22Rv1 (cell line): ENCODE results near the gene PRADC1.

Experiments
- CTCF ChIP-seq: fragments of 450-650 bp; IDR thresholded peaks from 2 replicates; pipeline ENCODE4 v1.5.1; 2017; ENCODE audit warnings: mild to moderate bottlenecking
- ZFX ChIP-seq: fragments of 450-650 bp; IDR thresholded peaks from 2 replicates; pipeline ENCODE4 v1.6.1; 2017; ENCODE audit warnings: antibody characterized with exemption, borderline replicate concordance

DNA sequence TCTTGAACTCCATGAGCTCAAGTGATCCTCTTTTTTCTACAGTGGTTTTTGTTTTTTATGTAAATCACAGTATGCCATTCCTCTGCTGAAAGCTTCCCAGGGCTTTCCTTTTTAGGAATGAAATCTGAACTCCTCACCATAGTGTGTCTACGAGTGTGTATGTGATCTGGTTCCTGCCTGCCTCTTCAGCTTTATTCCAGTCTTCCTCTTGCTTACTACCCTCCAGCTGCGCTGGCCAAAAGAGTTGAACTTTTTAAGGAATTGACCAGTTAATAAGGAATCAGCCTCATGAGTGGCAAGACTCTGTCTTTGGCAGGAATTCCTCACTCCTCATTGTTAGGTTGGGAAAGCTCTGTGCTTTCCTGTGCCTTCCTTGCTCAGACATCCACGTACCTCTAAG lies 5.1 kb upstream of the PRADC1 start:
- TF ChIP-seq CTCF (no peak), ZFX (no peak)
